VCaP (cell line): ENCODE data around the gene SORCS1.

ENCODE experiments used
- H3K27ac ChIP-seq: fragments of 450-650 bp; 2 replicates; pipeline ENCODE4 v1.5.1; 2017
- TF ChIP-seq, protein P1 (sequence below): fragments of 450-650 bp; conservative IDR thresholded peaks from 2 replicates; pipeline ENCODE4 v1.5.1; 2017; ENCODE audit warnings: mild to moderate bottlenecking, moderate library complexity

The SORCS1 gene

DNA sequence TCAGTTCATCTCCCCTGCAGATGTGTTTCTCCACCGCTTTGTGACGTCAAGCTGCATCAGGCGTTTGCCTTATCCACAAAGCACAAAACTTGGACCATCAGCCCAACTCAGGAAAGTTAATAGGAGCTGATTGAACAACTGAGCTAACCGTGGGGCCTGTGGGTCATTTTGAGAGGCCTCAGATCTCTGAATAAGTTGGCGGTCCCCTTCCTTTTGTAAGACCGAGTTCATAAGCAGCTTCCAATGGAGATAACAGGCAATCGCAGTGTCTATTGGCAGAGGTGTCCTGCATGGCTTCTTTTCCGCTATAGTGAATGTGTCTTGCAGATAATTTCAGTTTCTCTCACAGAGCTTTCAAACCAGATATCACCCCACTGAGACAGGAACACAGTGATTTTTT is 154.0 kb downstream of the SORCS1 start:
- H3K27ac ChIP-seq, result no peak overlapping the region
- TF ChIP-seq, protein P1, sequence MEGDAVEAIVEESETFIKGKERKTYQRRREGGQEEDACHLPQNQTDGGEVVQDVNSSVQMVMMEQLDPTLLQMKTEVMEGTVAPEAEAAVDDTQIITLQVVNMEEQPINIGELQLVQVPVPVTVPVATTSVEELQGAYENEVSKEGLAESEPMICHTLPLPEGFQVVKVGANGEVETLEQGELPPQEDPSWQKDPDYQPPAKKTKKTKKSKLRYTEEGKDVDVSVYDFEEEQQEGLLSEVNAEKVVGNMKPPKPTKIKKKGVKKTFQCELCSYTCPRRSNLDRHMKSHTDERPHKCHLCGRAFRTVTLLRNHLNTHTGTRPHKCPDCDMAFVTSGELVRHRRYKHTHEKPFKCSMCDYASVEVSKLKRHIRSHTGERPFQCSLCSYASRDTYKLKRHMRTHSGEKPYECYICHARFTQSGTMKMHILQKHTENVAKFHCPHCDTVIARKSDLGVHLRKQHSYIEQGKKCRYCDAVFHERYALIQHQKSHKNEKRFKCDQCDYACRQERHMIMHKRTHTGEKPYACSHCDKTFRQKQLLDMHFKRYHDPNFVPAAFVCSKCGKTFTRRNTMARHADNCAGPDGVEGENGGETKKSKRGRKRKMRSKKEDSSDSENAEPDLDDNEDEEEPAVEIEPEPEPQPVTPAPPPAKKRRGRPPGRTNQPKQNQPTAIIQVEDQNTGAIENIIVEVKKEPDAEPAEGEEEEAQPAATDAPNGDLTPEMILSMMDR, result no peak

DNA sequence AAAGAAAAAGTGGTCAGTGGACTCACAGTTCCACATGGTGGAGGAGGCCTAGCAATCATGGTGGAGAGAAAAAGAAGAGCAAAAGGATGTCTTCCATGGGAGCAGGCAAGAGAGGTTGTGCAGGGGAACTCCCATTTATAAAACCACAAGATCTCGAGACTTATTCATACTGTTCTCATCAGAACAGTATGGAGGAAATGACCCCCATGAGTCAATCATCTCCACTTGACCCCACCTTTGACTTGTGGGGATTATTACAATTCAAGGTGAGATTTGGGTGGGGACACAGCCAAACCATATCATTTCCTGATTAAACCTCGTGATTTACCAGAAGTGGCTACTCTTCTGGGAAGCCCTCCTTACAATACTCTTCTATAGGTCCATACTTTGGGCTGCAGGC is 160.1 kb downstream of the SORCS1 start:
- no peak overlapping the region for H3K27ac ChIP-seq
- TF ChIP-seq, protein P1, result no peak

DNA sequence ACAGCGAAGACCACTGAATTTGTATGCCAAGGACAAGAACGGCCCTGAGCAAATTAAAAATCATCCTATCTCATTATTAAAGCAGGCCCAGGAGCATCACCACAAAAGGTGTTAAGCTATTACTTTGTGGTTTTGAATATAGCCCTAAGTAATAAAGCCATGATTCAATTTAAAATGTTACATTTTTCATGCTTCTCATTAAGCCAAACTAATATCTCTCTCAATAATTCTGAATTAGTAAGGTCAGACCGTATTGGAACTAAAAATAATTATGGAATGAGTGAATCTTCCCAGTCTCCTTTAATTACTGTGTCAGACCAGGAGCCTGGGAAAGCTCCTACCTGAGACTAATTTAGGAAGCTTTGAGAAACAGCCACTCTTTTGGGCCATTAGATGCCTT is 162.4 kb downstream of the SORCS1 start:
- TF ChIP-seq, protein P1, result no peak
- H3K27ac ChIP-seq, result no peak overlapping the region

DNA sequence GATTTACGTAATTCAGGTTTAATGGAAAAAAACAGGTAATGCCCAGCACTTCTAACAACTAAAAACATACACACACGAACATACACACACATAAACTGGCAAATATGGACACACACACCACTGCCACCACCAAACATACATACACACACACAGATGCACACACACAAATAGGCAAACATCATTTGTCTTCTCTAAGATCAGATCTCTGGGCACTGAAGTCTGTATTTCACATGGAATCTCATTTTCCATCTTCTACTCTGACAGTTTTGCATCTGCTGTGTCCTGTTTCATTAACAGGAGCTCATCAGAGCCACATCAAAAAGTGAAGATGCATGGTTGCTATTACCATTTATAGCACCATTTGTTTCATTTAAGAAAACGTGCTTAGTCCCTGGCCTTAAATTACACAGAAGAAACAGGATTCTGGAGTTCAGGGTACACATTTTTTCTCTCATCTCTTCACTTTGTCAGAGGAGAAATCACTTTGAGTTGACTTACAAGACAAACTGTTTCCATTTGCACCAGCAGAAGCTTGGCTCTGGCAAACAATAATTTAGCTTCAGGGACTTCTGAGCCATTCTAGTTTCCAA is 165.3 kb downstream of the SORCS1 start:
- TF ChIP-seq, protein P1, result no peak
- no peak overlapping the region for H3K27ac ChIP-seq

DNA sequence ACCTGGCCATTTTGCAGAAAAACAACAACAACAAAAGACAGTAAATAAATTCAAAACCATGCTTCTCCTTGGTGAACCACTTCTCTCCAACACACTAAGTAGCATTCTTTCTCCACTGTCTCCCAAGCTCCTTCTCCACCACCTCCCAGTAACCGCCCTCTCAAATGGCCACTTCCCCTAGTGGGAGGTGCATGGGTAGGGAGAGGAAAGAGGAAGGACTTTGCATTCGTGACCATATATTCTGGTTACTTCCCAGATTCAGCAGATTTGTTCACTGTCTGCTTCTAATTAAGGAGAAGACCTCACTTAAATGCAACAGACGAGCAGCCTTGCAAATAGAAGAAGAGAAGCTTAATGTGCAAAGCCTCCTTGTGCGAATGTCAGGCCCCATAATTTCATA is 166.8 kb downstream of the SORCS1 start:
- no peak overlapping the region for H3K27ac ChIP-seq
- TF ChIP-seq, protein P1, result no peak

DNA sequence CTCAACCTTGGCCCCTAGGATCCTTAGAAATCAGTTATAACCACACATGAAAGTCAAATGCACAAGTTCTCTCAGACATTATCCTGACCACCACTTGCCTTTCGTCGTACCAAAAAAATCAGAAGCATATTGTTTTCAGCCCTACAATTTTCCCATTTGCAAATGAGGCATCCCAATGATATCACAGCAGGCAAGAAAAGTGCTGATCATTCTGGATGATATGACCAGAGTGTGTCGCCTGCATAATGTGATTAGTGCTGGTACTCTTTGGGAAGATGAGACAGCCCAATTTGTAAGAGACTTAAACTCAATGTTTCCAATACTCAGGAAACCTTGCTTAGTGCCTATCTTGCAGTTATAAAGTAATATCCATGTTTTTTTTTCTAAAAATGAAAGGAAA is 168.0 kb downstream of the SORCS1 start:
- TF ChIP-seq, protein P1, result no peak
- H3K27ac ChIP-seq, result no peak overlapping the region

DNA sequence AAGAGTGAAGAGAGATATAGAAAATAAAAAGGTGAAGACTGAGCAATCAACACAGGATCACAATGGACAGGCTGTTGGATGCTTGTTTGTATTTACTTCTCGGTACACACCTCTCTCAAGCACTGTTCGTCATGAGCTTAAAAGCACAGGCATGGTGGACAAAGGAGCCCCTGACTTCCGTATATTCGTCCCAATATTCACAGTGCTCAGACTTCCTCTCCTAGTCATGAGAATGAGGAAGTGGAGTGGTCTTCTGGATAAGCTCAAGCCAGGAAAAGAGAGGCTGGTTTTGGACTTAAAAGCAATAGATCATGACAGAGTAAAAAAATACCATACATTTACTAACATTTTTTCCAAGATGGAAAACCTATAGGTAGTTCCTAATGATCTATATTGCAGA is 172.5 kb downstream of the SORCS1 start:
- H3K27ac ChIP-seq, result no peak overlapping the region
- TF ChIP-seq, protein P1, result no peak

DNA sequence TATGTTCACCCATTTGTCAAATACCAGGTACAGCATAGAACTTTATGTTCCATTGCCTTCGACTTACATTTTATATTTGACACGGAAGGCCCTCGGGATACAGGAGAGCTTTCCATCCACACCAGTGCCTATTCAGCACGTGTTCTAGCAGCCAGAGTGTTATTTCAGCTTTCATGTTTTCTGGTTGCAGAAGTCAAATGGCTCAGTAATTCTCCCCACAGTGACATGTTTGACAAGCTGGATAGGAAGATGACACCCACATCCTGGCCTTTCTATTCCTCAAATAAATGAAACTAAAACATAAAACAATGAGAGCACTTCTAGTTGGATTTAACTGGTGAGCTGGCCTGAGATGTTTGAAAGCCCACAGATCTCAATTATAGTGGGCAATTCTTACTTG is 173.4 kb downstream of the SORCS1 start:
- TF ChIP-seq, protein P1, result no peak
- no peak overlapping the region for H3K27ac ChIP-seq
